Trophoblast cell (in vitro differentiated cells and primary cell): ENCODE measurements around the gene CSF2.

Source experiments
- DNase-seq, 2 donors: peaks; one replicate each; pipeline ENCODE4 v3.0.0-alpha.2; 2016
- H2AFZ ChIP-seq: 2 replicates; pipeline ENCODE4 v1.6.1; 2013; ENCODE audit warnings: low read length, moderate library complexity, mild to moderate bottlenecking; ENCODE audit not compliant: insufficient read depth, poor library complexity
- H2AK5ac ChIP-seq: 2 replicates; pipeline ENCODE4 v1.6.1; 2013; ENCODE audit warnings: mild to moderate bottlenecking, low read length
- H2BK120ac ChIP-seq: 2 replicates; pipeline ENCODE4 v1.6.1; 2013; ENCODE audit warnings: low read length, mild to moderate bottlenecking, moderate library complexity; ENCODE audit not compliant: insufficient read depth, poor library complexity
- H2BK12ac ChIP-seq: 2 replicates; pipeline ENCODE4 v1.6.1; 2013; ENCODE audit warnings: mild to moderate bottlenecking, low read length, moderate library complexity
- H2BK5ac ChIP-seq: 2 replicates; pipeline ENCODE4 v1.6.1; 2013; ENCODE audit warnings: low read length, low read depth, moderate library complexity, mild to moderate bottlenecking; ENCODE audit not compliant: poor library complexity
- H3K14ac ChIP-seq: 2 replicates; pipeline ENCODE4 v1.6.1; 2013; ENCODE audit warnings: mild to moderate bottlenecking, low read length
- H3K18ac ChIP-seq: 2 replicates; pipeline ENCODE4 v1.6.1; 2013; ENCODE audit warnings: mild to moderate bottlenecking, low read length
- H3K23ac ChIP-seq: 2 replicates; pipeline ENCODE4 v1.6.1; 2013; ENCODE audit warnings: low read length
- H3K27ac ChIP-seq: 2 replicates; pipeline ENCODE4 v1.5.1; 2013; ENCODE audit warnings: low read depth, mild to moderate bottlenecking, inconsistent platforms, low read length, moderate library complexity
- H3K27me3 ChIP-seq: 2 replicates; pipeline ENCODE4 v1.6.1; 2013; ENCODE audit warnings: inconsistent platforms, mild to moderate bottlenecking, low read length, moderate library complexity; ENCODE audit not compliant: insufficient read depth
- H3K36me3 ChIP-seq, 2 experiments: 1 replicate in 1 of 2; 2 replicates in 1 of 2; pipeline ENCODE4 v1.6.1; 2013; ENCODE audit warnings: low read length in 2 of 2, mild to moderate bottlenecking in 2 of 2, moderate library complexity in 1 of 2; ENCODE audit not compliant: insufficient read depth in 2 of 2, control insufficient read depth in 1 of 2
- H3K4ac ChIP-seq: 2 replicates; pipeline ENCODE4 v1.6.1; 2013; ENCODE audit warnings: low read depth, mild to moderate bottlenecking, low read length, moderate library complexity
- H3K4me1 ChIP-seq, 2 experiments: 1 replicate in 1 of 2; 2 replicates in 1 of 2; pipeline ENCODE4 v1.6.1; 2013; ENCODE audit warnings: low read length in 2 of 2, mild to moderate bottlenecking in 2 of 2, moderate library complexity in 1 of 2; ENCODE audit not compliant: insufficient read depth in 2 of 2, control insufficient read depth in 1 of 2
- H3K4me2 ChIP-seq: 2 replicates; pipeline ENCODE4 v1.6.1; 2013; ENCODE audit warnings: inconsistent platforms, mild to moderate bottlenecking, low read length, moderate library complexity
- H3K4me3 ChIP-seq: 2 replicates; pipeline ENCODE4 v1.5.1; 2013; ENCODE audit warnings: mild to moderate bottlenecking, low read depth, low read length, inconsistent platforms
- H3K79me1 ChIP-seq: one replicate; pipeline ENCODE4 v1.6.1; 2013; ENCODE audit warnings: low read length
- H3K79me2 ChIP-seq: 2 replicates; pipeline ENCODE4 v1.6.1; 2013; ENCODE audit warnings: low read length, mild to moderate bottlenecking; ENCODE audit not compliant: control insufficient read depth, insufficient read depth, poor library complexity
- H3K9ac ChIP-seq: 2 replicates; pipeline ENCODE4 v1.6.1; 2013; ENCODE audit warnings: mild to moderate bottlenecking, low read length
- H3K9me3 ChIP-seq: 2 replicates; pipeline ENCODE4 v1.6.1; 2013; ENCODE audit warnings: low read depth, mild to moderate bottlenecking, control low read depth, inconsistent platforms, low read length; ENCODE audit not compliant: insufficient read depth
- H4K12ac ChIP-seq: 2 replicates; pipeline ENCODE4 v1.6.1; 2013; ENCODE audit warnings: low read depth, mild to moderate bottlenecking, low read length, moderate library complexity
- H4K8ac ChIP-seq: 2 replicates; pipeline ENCODE4 v1.6.1; 2013; ENCODE audit warnings: low read depth, mild to moderate bottlenecking, low read length, moderate library complexity
- H4K91ac ChIP-seq: one replicate; pipeline ENCODE4 v1.6.1; 2013; ENCODE audit warnings: low read depth, mild to moderate bottlenecking, low read length, moderate library complexity
- WGBS: extraction: QIAGEN DNeasy Blood & Tissue Kit; methylation state at CpG from one replicate; pipeline ENCODE4 v1.1.7; 2013; ENCODE audit warnings: missing lambda C conversion rate; ENCODE audit not compliant: insufficient read length, insufficient coverage; ENCODE audit errors: extremely low coverage; 5-methylcytosine and 5-hydroxymethylcytosine counted together

The CSF2 gene

DNA sequence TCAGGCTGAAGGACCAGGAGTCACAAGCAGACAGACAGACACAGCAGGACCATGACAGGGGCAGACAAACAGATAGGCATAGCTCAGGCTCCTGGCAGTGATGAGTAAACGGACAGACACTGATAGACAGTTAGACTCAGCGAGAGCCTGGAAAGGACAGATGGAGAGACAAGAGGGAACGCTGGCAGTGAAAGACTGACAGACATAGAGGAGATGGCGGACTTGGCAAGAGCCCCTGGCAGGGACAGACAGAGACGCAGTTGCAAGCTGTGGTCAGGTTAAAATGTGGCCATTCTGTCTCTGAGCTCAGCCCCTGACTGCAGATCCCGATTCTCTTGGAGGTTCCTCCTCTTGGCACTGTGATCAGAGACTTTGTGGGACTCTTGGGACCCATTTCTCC lies 13.6 kb downstream of the CSF2 start:
- H2BK5ac ChIP-seq: no peak overlapping the region
- H3K9me3 ChIP-seq: no peaks in the 10 kb centered on the region
- H3K4me2 ChIP-seq: no peak overlapping the region
- no peak overlapping the region for H2AK5ac ChIP-seq
- H4K8ac ChIP-seq: no peak overlapping the region
- no peak overlapping the region for H3K23ac ChIP-seq
- H3K18ac ChIP-seq: no peak overlapping the region
- H3K4me3 ChIP-seq: no peak overlapping the region
- no peaks in the 10 kb centered on the region for H3K27me3 ChIP-seq
- H3K9ac ChIP-seq: no peak overlapping the region
- H4K91ac ChIP-seq: no peak overlapping the region
- whole genome bisulfite sequencing: no CpG with 5 or more reads among the region's 6 CpGs
- DNase-seq: no peak
- H3K79me1 ChIP-seq: no peaks in the 10 kb centered on the region
- H3K79me2 ChIP-seq: no peaks in the 10 kb centered on the region
- no peak overlapping the region for H4K12ac ChIP-seq
- H3K4ac ChIP-seq: no peak overlapping the region
- H3K36me3 ChIP-seq: no peaks in the 10 kb centered on the region
- no peak overlapping the region for H2AFZ ChIP-seq
- no peaks in the 10 kb centered on the region for H3K4me1 ChIP-seq
- H2BK120ac ChIP-seq: no peak overlapping the region
- H3K14ac ChIP-seq: no peak overlapping the region
- no peak overlapping the region for H3K27ac ChIP-seq
- no peak overlapping the region for H2BK12ac ChIP-seq

DNA sequence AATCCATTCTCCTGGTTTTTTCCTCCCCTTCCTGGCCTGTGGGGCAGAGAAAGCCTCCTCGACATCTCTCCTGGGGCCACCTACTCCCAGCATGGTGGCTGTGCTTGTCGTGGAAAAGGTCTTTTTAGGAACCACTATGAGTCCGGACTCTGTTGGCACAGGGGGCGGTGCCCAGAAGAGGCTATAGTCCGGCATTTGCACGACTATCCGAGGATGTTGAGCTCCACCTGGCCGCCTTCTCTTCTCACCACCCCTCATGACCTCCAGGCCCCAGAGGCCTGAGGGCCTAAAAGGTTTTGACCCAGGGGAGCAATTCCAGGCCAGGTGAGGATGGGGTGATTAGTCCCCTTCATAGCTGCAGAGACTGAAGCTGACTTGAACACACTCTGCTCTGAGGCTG lies 14.1 kb downstream of the CSF2 start:
- Histone ChIP-seq H3K14ac (no peak overlapping the region), H3K4ac (no peak overlapping the region), H3K9ac (no peak overlapping the region), H3K27ac (no peak overlapping the region), H3K18ac (no peak overlapping the region), H4K12ac (no peak overlapping the region), H3K9me3 (no peaks in the 10 kb centered on the region), H2AFZ (no peak overlapping the region), H4K8ac (no peak overlapping the region), H2AK5ac (no peak overlapping the region), H2BK5ac (no peak overlapping the region), H2BK120ac (no peak overlapping the region), H2BK12ac (no peak overlapping the region), H4K91ac (no peak overlapping the region), H3K36me3 (no peaks in the 10 kb centered on the region), H3K79me2 (no peaks in the 10 kb centered on the region), H3K23ac (no peak overlapping the region), H3K4me2 (no peak overlapping the region), H3K79me1 (no peaks in the 10 kb centered on the region), H3K4me3 (no peak overlapping the region), H3K27me3 (no peaks in the 10 kb centered on the region), H3K4me1 (no peaks in the 10 kb centered on the region)
- no CpG with 5 or more reads among the region's 8 CpGs for WGBS
- no peak for DNase-seq

DNA sequence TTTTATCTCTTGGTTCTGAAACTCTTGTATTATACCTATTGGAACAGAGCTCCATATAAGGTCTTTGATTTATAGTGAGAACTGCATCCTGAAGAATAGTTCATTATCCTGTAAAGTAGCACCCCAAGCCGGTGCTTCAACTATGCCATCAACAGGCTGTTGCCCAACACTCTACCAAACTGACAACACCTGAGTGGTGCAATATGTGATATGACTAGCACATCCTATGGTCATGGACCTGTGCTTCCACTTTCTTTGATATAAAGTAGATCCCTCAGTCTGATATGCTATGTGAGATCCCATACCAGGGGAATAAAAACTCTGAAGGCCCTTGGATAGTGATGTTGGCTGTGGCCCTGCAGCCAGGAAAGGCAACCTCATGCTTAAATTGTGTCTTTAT lies 15.8 kb downstream of the CSF2 start:
- H3K9me3 ChIP-seq: no peaks in the 10 kb centered on the region
- WGBS: no CpG with 5 or more reads among the region's 1 CpG
- no peak overlapping the region for H3K27ac ChIP-seq
- H4K91ac ChIP-seq: no peak overlapping the region
- no peak overlapping the region for H2BK5ac ChIP-seq
- no peak overlapping the region for H4K12ac ChIP-seq
- no peak overlapping the region for H3K4me3 ChIP-seq
- DNase-seq: no peak
- no peak overlapping the region for H3K18ac ChIP-seq
- H2BK12ac ChIP-seq: no peak overlapping the region
- H3K4me1 ChIP-seq: no peaks in the 10 kb centered on the region
- no peak overlapping the region for H3K23ac ChIP-seq
- H3K79me2 ChIP-seq: no peaks in the 10 kb centered on the region
- no peaks in the 10 kb centered on the region for H3K27me3 ChIP-seq
- H3K36me3 ChIP-seq: no peaks in the 10 kb centered on the region
- H2AK5ac ChIP-seq: no peak overlapping the region
- H2BK120ac ChIP-seq: no peak overlapping the region
- no peak overlapping the region for H3K14ac ChIP-seq
- no peaks in the 10 kb centered on the region for H3K79me1 ChIP-seq
- no peak overlapping the region for H4K8ac ChIP-seq
- no peak overlapping the region for H3K9ac ChIP-seq
- no peak overlapping the region for H3K4me2 ChIP-seq
- no peak overlapping the region for H2AFZ ChIP-seq
- H3K4ac ChIP-seq: no peak overlapping the region

DNA sequence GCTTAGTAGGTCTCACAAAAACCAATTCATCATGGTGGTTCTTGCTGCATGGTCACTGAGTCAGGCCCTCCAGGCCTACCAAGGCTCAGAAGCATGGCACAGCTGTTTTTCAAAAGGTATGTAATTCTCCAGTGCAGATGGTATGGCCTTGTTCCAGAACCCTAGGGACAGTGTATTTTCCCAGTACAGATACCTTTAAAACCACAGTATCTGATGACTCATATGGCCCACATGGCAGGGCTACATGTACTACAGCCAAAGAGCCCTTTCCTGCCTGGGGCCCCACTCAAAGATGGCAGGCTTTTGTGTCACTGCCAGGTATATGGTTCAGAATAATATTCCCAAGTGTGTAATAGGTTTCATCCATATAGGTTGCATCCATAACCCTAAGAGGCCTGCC lies 16.5 kb downstream of the CSF2 start:
- H3K23ac ChIP-seq: no peak overlapping the region
- H2BK120ac ChIP-seq: no peak overlapping the region
- H4K91ac ChIP-seq: no peak overlapping the region
- H2AFZ ChIP-seq: no peak overlapping the region
- H3K27me3 ChIP-seq: no peaks in the 10 kb centered on the region
- H3K9ac ChIP-seq: no peak overlapping the region
- no peaks in the 10 kb centered on the region for H3K9me3 ChIP-seq
- no peaks in the 10 kb centered on the region for H3K36me3 ChIP-seq
- no peaks in the 10 kb centered on the region for H3K4me1 ChIP-seq
- no peak overlapping the region for H2BK5ac ChIP-seq
- H3K79me2 ChIP-seq: no peaks in the 10 kb centered on the region
- H3K18ac ChIP-seq: no peak overlapping the region
- H3K79me1 ChIP-seq: no peaks in the 10 kb centered on the region
- H3K27ac ChIP-seq: no peak overlapping the region
- H3K4me2 ChIP-seq: no peak overlapping the region
- no peak overlapping the region for H3K4me3 ChIP-seq
- no peak overlapping the region for H4K12ac ChIP-seq
- no peak overlapping the region for H3K14ac ChIP-seq
- peak; percentile 66 to 68 for DNase-seq
- no peak overlapping the region for H2AK5ac ChIP-seq
- no peak overlapping the region for H4K8ac ChIP-seq
- no peak overlapping the region for H3K4ac ChIP-seq
- no peak overlapping the region for H2BK12ac ChIP-seq

DNA sequence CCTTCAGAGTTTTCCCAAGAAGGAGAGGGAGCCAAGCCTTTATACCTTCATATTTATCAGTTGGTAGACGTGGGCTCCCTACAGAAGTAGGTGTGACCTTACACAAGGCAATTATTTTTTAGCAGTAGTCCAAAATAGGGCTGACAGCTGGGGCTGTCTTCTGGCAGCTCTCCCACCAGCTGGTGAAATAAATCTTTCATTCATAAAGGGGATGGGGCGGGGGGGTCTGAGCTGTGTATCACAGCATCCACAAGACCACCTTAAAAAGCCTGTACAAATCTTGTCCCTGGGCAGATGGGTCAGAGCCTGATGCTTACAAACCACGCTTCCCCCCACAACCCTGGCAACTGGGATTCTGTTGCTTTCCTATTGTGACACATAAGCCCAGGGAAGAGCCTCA lies 19.7 kb downstream of the CSF2 start:
- Histone ChIP-seq H3K79me2 (no peaks in the 10 kb centered on the region), H3K23ac (no peak overlapping the region), H4K12ac (no peak overlapping the region), H4K8ac (no peak overlapping the region), H3K36me3 (no peaks in the 10 kb centered on the region), H2BK5ac (no peak overlapping the region), H3K4me3 (no peak overlapping the region), H3K4me1 (no peaks in the 10 kb centered on the region), H3K18ac (no peak overlapping the region), H2BK120ac (no peak overlapping the region), H2AFZ (no peak overlapping the region), H3K4ac (no peak overlapping the region), H3K79me1 (no peaks in the 10 kb centered on the region), H4K91ac (no peak overlapping the region), H3K4me2 (no peak overlapping the region), H2AK5ac (no peak overlapping the region), H2BK12ac (no peak overlapping the region), H3K9ac (no peak overlapping the region), H3K14ac (no peak overlapping the region), H3K9me3 (no peaks in the 10 kb centered on the region), H3K27me3 (no peaks in the 10 kb centered on the region), H3K27ac (no peak overlapping the region)
- DNase-seq: no peak
- WGBS: no CpG with 5 or more reads among the region's 3 CpGs
